Measurements from ENCODE around the gene HOXA4.

DNA sequence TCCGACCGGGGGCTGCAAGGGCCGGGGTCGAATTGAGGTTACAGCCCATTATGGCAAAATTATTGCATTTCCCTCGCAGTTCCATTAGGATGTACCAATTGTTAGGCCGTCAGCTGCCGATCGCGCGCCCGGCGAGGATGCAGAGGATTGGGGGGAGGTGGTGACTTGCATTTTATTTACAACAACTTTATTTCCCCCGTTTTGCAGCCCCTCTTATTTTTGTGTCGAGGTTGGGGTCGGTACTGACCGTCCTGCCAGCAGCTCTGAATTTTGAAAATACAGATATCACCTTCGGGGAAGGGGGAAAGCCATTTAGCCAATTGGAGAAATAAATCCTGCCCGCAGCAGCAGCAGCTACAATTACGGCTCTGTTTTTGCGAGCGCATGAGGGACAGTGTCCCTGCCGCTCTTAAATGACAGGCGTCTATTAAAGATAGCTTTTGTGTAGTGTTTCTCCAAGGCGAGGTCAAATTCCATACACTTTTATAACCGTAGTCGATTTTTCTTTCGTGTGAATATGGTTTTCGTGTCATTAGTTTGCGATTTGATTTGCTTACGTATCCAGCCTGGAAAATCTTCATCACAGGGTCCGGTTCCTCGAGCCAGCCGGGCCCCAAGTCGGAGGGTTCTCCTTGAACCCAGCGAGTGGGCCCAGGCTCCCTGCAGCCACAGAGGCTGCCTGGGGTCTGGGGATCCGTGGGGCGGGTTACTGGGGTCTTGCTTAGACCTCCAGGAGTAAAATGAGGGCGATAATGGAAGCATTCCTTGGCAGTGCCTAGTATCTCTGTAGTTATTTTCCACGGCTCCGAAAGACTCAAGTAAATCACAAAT lies 13.6 kb upstream of the HOXA4 start:
- TF ChIP-seq, protein P1, sequence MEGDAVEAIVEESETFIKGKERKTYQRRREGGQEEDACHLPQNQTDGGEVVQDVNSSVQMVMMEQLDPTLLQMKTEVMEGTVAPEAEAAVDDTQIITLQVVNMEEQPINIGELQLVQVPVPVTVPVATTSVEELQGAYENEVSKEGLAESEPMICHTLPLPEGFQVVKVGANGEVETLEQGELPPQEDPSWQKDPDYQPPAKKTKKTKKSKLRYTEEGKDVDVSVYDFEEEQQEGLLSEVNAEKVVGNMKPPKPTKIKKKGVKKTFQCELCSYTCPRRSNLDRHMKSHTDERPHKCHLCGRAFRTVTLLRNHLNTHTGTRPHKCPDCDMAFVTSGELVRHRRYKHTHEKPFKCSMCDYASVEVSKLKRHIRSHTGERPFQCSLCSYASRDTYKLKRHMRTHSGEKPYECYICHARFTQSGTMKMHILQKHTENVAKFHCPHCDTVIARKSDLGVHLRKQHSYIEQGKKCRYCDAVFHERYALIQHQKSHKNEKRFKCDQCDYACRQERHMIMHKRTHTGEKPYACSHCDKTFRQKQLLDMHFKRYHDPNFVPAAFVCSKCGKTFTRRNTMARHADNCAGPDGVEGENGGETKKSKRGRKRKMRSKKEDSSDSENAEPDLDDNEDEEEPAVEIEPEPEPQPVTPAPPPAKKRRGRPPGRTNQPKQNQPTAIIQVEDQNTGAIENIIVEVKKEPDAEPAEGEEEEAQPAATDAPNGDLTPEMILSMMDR (optimal IDR thresholded peaks at IDR 0.05 in 1 of 3, IDR thresholded peaks at IDR 0.05 in 1 of 3, conservative IDR thresholded peaks at IDR 0.05 in 1 of 3; ENCODE audit: extremely low read depth in 1 of 3, insufficient read depth in 2 of 3, low read length in 3 of 3) = no peak
- TF ChIP-seq EZH2 (IDR thresholded peaks at IDR 0.05; ENCODE audit: low read length) = no peak
